Endothelial cell of umbilical vein (primary cell): ENCODE data around the gene SHFL. TPM values are rescaled to one million over a fixed set of nuclear protein-coding genes. Genes with fewer than 3 reads are reported as not detected.

ENCODE experiments used
- BruUV-seq: library from RNA; stranded (reverse); fragments of 400-500 nt; replicated peaks from 2 replicates; lab custom pipeline; 2021; lab: Mats Ljungman, UMichigan
- CTCF ChIA-PET: fragments of 300-600, 350-600 bp; sonication (Branson Sonifier 250); formaldehyde crosslinking; loops from one replicate; lab custom pipeline; 2021; ENCODE audit warnings: antibody characterized with exemption, inconsistent platforms; lab: Charles Lee
- POLR2A ChIA-PET: fragments of 300-600, 350-600 bp; sonication (Branson Sonifier 250); formaldehyde crosslinking; loops from one replicate; lab custom pipeline; 2021; ENCODE audit warnings: antibody characterized with exemption, inconsistent platforms; lab: Charles Lee
- DNase-seq: peaks from one replicate; pipeline ENCODE4 v3.0.0-alpha.2; 2011; ENCODE audit warnings: low read depth, low spot score
- FAIRE-seq: peaks from 2 replicates; lab custom pipeline; 2011; peaks lifted over from hg19 to GRCh38; lab: Jason Lieb, UNC
- H2AFZ ChIP-seq: 2 replicates; pipeline ENCODE4 v1.6.0; 2012; ENCODE audit warnings: low read depth, low read length, control low read depth, inconsistent platforms
- H3K27ac ChIP-seq: 2 replicates; pipeline ENCODE4 v1.5.1; 2011; ENCODE audit warnings: low read depth, mild to moderate bottlenecking, control low read depth, low read length, moderate library complexity; ENCODE audit not compliant: insufficient read depth
- H3K27me3 ChIP-seq, 2 experiments: 2 replicates each; pipeline versions ENCODE4 v1.6.0 to v1.6.1; 2011; ENCODE audit warnings: low read length in 2 of 2, mixed read lengths in 1 of 2; ENCODE audit not compliant: control insufficient read depth in 2 of 2, insufficient read depth in 2 of 2
- H3K36me3 ChIP-seq, 2 experiments: 2 replicates in 1 of 2; 3 replicates in 1 of 2; pipeline ENCODE4 v1.5.1; 2011; ENCODE audit warnings: low read length in 2 of 2, mild to moderate bottlenecking in 1 of 2, moderate library complexity in 1 of 2; ENCODE audit not compliant: control insufficient read depth in 2 of 2, insufficient read depth in 2 of 2; ENCODE audit errors: extremely low read depth in 1 of 2
- H3K4me1 ChIP-seq: 3 replicates; pipeline ENCODE4 v1.5.1; 2011; ENCODE audit warnings: mild to moderate bottlenecking, low read length; ENCODE audit not compliant: control insufficient read depth, insufficient read depth; ENCODE audit errors: extremely low read depth
- H3K4me2 ChIP-seq: 2 replicates; pipeline ENCODE4 v1.6.1; 2011; ENCODE audit warnings: low read length, control low read depth, mixed read lengths; ENCODE audit not compliant: insufficient read depth
- H3K4me3 ChIP-seq, 3 experiments: fragments of 200-600 bp in 1 of 3; sonication (generic), shearing (Covaris generic) in 1 of 3; replicated peaks in 1 of 3; 2 replicates each; pipeline ENCODE4 v1.5.1; 2011 to 2016; ENCODE audit warnings: control low read depth in 3 of 3, low read length in 3 of 3, mild to moderate bottlenecking in 2 of 3, inconsistent platforms in 1 of 3, low read depth in 1 of 3, moderate library complexity in 1 of 3; ENCODE audit not compliant: insufficient read depth in 1 of 3
- H3K79me2 ChIP-seq: 2 replicates; pipeline ENCODE4 v1.6.0; 2012; ENCODE audit warnings: low read length, inconsistent platforms; ENCODE audit not compliant: control insufficient read depth, insufficient read depth
- H3K9ac ChIP-seq: replicated peaks from 2 replicates; pipeline ENCODE3; 2011; ENCODE audit warnings: low read length, control low read depth; ENCODE audit not compliant: insufficient read depth; ENCODE audit errors: extremely low read depth
- H3K9me1 ChIP-seq: replicated peaks from 3 replicates; pipeline ENCODE4 v1.6.0; 2011; ENCODE audit warnings: mild to moderate bottlenecking, low read length; ENCODE audit not compliant: control insufficient read depth, insufficient read depth; ENCODE audit errors: extremely low read depth
- H3K9me3 ChIP-seq: replicated peaks from 2 replicates; pipeline ENCODE4 v1.5.1; 2012; ENCODE audit warnings: low read length, inconsistent platforms; ENCODE audit not compliant: control insufficient read depth, insufficient read depth
- H4K20me1 ChIP-seq: replicated peaks from 2 replicates; pipeline ENCODE3; 2011; ENCODE audit warnings: mild to moderate bottlenecking, low read length; ENCODE audit not compliant: control insufficient read depth, insufficient read depth; ENCODE audit errors: extremely low read depth
- EZH2 ChIP-seq: IDR thresholded peaks from 2 replicates; pipeline ENCODE4 v1.6.1; 2012; ENCODE audit warnings: borderline replicate concordance, low read depth, mild to moderate bottlenecking, moderate library complexity, low read length, inconsistent platforms; ENCODE audit not compliant: severe bottlenecking
- FOS ChIP-seq: IDR thresholded peaks from 2 replicates; pipeline ENCODE4 v1.6.1; 2011; ENCODE audit warnings: mild to moderate bottlenecking, low read length, moderate library complexity, borderline replicate concordance; ENCODE audit not compliant: insufficient read depth
- GATA2 ChIP-seq: IDR thresholded peaks from 2 replicates; pipeline ENCODE4 v1.7.0; 2011; ENCODE audit warnings: low read depth, mild to moderate bottlenecking, moderate library complexity, mixed read lengths, low read length; ENCODE audit not compliant: insufficient read length, insufficient read depth
- JUN ChIP-seq: IDR thresholded peaks from 2 replicates; pipeline ENCODE4 v1.6.1; 2011; ENCODE audit warnings: borderline replicate concordance, low read depth; ENCODE audit not compliant: insufficient read length, insufficient read depth
- MYC ChIP-seq: IDR thresholded peaks from one replicate; pipeline ENCODE4 v1.6.1; 2011; ENCODE audit warnings: mild to moderate bottlenecking, low read depth, low read length
- POLR2A ChIP-seq: IDR thresholded peaks from 2 replicates; pipeline ENCODE4 v1.6.1; 2012; ENCODE audit warnings: low read depth, mild to moderate bottlenecking, control low read depth, low read length
- POLR2AphosphoS5 ChIP-seq: IDR thresholded peaks from 2 replicates; pipeline ENCODE4 v1.6.1; 2012; ENCODE audit warnings: low read depth, mild to moderate bottlenecking, control low read depth, low read length, moderate library complexity; ENCODE audit not compliant: insufficient read depth
- dilution Hi-C: fragments of 300-500 bp; cut with MboI; formaldehyde crosslinking; loops from one replicate; pipeline ENCODE4 v1.15.0; 2019; ENCODE audit warnings: low sequenced_read_pairs; ENCODE audit not compliant: extremely low pct_ligation_motif_present
- intact Hi-C: fragments of 100-400 bp; cut with micrococcal nuclease; formaldehyde crosslinking; loops from one replicate; pipeline ENCODE4 v1.10.0; 2022
- polyA plus RNA-seq, 4 experiments: library from polyadenylated mRNA; depleted of rRNA in 3 of 4; stranded (reverse) in 3 of 4; unstranded in 1 of 4; fragments of >200 nt; gene quantifications; 2 replicates each; pipeline versions ENCODE4 v1.2.1 to v1.2.3, GENCODE V29; 2011 to 2012; ENCODE audit warnings: missing spikeins in 1 of 4
- total RNA-seq: library from RNA; stranded (reverse); gene quantifications from 2 replicates; pipeline ENCODE4 v1.2.3, GENCODE V29; 2021
- TF ChIP-seq, protein P1 (sequence below): IDR thresholded peaks from 2 replicates; pipeline ENCODE4 v1.6.1; 2011; ENCODE audit not compliant: insufficient read depth, insufficient read length
- TF ChIP-seq, protein P2 (sequence below), 2 donors: IDR thresholded peaks; 1 replicate in 1 of 2; 2 replicates in 1 of 2; pipeline ENCODE4 v1.5.1; 2011; ENCODE audit warnings: low read length in 2 of 2, mild to moderate bottlenecking in 2 of 2, moderate library complexity in 2 of 2, control low read depth in 1 of 2, inconsistent platforms in 1 of 2, low read depth in 1 of 2; ENCODE audit not compliant: insufficient read depth in 1 of 2; ENCODE audit errors: extremely low read depth in 1 of 2

Gene SHFL
- total and polyA plus RNA-seq, 2 donors (not counting 3 experiments of a cell fraction or from before 2014, with no cell fraction given), result 34.4 to 36.9 TPM

DNA sequence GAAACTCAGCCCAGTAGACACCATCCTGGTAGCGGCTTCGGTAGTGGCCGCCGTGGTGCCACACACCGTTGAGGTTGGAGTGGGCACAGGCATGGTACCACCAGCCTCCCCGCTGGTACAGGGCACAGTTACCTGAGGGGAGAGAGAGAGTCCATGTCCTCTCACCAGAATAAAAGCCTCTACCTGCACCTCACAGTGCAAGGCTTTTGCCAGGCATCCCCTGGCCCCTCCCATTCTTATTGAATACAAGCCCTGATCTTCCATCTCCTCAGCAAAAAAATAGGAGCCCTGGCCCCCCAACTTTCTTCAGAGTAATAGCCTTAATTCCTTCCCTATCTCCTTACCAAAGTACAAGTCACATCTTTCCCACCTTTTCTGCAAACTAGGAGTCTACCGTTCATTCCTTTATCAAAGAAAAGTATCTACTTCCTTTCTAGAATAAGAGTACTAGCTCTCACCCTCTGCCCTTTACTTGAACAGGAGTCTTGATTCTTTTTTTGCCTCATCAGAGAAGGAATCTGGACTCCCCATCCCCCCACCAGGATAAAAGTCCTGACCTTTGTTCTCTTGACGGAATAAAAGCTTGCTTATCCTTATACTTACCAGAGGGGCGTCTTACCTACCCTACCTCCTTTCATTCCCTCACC is 6.7 kb downstream of the SHFL start:
- no peak overlapping the region for H3K4me3 ChIP-seq
- dilution Hi-C loops (no loop called here), intact Hi-C loops (no loop called here)
- no peaks in the 10 kb centered on the region for H3K27me3 ChIP-seq
- no peak overlapping the region for H3K27ac ChIP-seq
- FAIRE-seq, result no peak
- TSS peak; percentile 27 for BruUV-seq
- TF ChIP-seq GATA2 (no peak), POLR2A (no peak), EZH2 (no peak), JUN (no peak), POLR2AphosphoS5 (no peak), MYC (no peak), FOS (no peak)
- TF ChIP-seq, protein P1, sequence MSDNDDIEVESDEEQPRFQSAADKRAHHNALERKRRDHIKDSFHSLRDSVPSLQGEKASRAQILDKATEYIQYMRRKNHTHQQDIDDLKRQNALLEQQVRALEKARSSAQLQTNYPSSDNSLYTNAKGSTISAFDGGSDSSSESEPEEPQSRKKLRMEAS, result no peak
- TF ChIP-seq, protein P2, sequence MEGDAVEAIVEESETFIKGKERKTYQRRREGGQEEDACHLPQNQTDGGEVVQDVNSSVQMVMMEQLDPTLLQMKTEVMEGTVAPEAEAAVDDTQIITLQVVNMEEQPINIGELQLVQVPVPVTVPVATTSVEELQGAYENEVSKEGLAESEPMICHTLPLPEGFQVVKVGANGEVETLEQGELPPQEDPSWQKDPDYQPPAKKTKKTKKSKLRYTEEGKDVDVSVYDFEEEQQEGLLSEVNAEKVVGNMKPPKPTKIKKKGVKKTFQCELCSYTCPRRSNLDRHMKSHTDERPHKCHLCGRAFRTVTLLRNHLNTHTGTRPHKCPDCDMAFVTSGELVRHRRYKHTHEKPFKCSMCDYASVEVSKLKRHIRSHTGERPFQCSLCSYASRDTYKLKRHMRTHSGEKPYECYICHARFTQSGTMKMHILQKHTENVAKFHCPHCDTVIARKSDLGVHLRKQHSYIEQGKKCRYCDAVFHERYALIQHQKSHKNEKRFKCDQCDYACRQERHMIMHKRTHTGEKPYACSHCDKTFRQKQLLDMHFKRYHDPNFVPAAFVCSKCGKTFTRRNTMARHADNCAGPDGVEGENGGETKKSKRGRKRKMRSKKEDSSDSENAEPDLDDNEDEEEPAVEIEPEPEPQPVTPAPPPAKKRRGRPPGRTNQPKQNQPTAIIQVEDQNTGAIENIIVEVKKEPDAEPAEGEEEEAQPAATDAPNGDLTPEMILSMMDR (IDR thresholded peaks at IDR 0.05; ENCODE audit: extremely low read depth in 1 of 2, insufficient read depth in 1 of 2, low read depth in 1 of 2, low read length in 2 of 2), result no peak
- peaks cover 0 to 18% of the 10 kb centered on the region in 2 experiments for H3K36me3 ChIP-seq
- POLR2A ChIA-PET, result no interaction called here
- CTCF ChIA-PET, result no interaction called here
- H4K20me1 ChIP-seq, result no peaks in the 10 kb centered on the region
- H3K9me3 ChIP-seq, result no peaks in the 10 kb centered on the region
- no peak overlapping the region for H3K9ac ChIP-seq
- H3K4me2 ChIP-seq, result no peak overlapping the region
- no peaks in the 10 kb centered on the region for H3K9me1 ChIP-seq
- H3K4me1 ChIP-seq, result peaks cover 3% of the 10 kb centered on the region
- H2AFZ ChIP-seq, result no peak overlapping the region
- DNase-seq, result no peak
- no peaks in the 10 kb centered on the region for H3K79me2 ChIP-seq
